ENCODE measurements around the gene LANCL2.

The LANCL2 gene

DNA sequence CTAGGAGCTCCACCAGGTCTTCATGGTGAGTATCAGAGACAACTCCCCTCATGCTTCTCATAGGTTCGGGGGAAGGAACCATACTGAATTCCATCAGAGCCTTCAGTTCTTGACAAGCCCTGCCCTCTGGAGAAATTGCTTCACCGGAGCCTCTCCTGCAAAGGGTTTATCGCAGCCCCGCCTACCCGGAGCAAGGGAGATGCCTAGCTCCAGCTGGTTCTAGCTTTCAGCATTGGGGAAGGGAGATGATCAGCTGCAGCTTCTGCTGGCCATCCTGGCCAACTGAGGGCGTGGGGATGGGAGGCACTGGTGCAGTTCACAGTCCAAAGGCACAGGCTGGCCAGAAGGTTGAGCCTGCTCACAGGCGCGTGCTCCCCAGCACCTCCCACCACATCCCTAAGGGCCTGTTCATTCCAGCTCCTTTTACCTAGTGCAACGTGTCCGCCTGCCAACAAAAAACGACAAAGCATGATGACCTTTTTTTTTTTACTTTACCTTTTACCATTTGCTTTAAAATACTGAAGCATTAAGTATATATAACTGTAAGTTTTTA is 31.2 kb downstream of the LANCL2 start:
- TF ChIP-seq, protein P1, sequence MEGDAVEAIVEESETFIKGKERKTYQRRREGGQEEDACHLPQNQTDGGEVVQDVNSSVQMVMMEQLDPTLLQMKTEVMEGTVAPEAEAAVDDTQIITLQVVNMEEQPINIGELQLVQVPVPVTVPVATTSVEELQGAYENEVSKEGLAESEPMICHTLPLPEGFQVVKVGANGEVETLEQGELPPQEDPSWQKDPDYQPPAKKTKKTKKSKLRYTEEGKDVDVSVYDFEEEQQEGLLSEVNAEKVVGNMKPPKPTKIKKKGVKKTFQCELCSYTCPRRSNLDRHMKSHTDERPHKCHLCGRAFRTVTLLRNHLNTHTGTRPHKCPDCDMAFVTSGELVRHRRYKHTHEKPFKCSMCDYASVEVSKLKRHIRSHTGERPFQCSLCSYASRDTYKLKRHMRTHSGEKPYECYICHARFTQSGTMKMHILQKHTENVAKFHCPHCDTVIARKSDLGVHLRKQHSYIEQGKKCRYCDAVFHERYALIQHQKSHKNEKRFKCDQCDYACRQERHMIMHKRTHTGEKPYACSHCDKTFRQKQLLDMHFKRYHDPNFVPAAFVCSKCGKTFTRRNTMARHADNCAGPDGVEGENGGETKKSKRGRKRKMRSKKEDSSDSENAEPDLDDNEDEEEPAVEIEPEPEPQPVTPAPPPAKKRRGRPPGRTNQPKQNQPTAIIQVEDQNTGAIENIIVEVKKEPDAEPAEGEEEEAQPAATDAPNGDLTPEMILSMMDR (IDR thresholded peaks at IDR 0.05) = no peak

DNA sequence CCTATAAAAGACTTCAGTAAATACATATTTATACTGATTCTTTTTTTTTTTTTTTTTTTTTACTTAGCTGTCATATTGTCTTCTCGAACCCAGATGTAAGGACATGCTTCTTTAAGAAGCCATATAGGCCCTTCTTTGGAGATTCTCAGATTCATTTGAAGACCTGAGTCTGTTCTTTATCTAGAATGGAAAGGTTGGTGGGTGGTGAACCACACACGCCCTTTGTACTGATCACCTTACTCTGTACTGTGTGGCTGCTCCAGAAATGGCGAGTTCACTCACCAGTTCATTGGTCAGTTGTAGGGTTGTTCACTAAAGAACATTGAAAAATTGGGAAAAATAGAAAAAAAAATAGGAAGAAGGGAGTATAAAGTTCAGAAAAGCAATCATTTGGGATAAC is 32.5 kb downstream of the LANCL2 start:
- TF ChIP-seq, protein P1 (IDR thresholded peaks at IDR 0.05) = no peak

DNA sequence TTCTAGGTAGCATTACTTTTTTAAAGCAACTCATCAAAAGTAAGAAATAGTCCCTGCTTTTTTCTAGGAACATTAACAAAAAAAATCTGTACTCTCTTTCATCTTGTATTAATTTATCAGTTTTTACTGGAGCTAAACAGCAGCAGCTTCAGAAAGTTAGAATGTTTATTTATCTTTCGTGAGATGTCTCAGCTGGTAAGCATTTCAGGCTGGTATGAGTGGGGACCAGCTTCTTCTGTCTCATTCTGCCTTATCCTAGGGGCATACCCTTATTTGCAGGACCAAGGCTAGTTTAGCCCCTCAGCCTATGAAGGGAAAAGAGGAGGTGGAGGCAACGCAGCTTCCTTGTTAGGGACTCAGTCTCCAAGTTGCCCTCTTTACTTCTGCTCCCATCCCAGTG is 35.1 kb downstream of the LANCL2 start:
- TF ChIP-seq, protein P1 (IDR thresholded peaks at IDR 0.05) = no peak

DNA sequence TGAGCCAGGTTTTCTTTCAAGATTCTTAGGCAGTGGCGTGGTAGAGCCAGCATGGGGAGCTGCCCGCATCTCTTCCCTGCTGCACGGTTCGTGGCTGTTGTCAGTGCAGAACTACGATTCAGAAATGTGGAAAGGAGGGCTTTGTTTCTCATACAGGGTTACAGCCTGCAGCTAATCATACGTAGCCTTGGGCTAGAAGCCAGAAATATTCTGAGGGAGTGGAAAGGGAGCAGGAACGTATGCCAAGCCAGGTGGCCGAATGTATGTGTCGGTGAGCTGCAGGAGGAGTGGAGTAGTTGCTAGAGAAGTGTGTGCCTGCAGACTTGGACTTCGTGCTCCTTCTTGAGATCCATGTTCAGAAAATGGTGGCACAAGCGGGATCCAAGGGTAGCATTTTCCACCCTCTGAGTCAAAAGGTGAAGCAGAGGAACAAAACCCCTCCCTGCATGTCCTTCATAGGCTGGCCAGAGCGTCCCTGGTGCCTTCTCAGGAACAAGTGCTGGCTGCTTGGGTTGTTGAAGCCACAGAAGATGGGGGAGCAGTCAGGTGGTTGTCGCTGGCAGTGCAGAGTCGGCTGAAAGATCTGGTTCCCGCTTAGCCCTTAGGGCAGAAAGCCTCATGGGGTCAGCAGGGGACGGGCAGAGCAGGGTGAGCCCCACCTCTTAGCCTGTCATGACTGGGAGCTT is 40.9 kb downstream of the LANCL2 start:
- TF ChIP-seq, protein P1 (IDR thresholded peaks at IDR 0.05) = no peak

DNA sequence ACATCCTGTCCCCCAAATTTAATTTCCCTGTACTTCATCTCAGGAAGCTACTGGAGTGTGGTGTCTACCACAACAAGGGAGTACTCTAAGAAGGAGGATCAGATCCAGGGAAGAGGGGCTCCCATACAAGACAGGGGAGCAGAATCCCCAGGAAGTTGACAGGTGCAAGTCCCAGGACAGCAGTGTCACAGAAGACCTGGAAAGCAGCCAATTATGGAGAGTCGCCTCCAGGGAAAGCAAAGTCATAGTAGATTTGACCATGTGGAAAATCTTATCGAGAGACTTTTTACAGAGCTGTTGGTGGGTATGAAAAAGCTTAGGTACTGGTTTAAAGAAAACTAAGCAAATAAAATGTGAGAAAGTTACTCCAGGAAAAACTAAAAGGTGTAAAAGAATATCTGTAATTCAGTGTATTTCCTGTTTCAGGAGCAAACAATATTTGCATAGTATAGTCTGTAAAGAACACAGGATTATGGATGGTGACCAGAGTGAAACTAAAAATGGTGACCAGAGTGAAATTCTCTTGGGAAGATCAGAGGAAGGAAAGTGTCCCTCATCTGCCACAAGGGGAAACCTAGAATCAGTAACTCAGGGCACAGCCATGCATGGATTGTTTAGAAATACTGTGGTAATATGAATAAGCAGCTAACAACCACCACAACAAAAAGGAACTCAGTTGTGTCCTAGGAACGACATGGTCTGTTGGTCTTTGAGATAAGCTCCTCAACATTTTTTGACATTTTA is 44.5 kb downstream of the LANCL2 start:
- TF ChIP-seq, protein P1 (IDR thresholded peaks at IDR 0.05) = no peak

DNA sequence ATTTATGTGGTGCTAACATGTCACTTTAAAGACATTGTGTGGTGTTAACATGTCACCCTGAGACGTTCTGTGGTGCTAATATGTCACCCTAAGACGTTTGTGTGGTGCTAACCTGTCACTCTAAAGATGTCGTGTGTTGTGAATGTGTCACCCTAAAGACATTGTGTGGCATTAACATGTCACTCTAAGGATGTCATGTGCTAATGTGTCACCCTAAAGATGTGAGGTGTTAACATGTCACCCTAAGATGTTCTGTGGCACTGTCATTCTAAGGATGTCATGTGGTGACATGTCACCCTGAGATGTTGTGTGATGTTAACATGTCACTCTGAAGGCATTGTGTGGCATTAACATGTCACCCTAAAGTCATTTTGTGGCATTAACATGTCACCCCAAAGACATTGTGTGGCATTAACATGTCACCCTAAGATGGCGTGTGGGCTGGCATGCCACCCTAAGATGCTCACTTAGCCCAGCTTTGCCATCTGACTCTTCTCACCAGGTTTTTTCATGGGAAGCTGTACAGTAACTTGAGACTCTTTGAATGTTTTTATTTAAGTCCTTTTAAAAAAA is 45.6 kb downstream of the LANCL2 start:
- TF ChIP-seq, protein P1 (IDR thresholded peaks at IDR 0.05) = no peak

DNA sequence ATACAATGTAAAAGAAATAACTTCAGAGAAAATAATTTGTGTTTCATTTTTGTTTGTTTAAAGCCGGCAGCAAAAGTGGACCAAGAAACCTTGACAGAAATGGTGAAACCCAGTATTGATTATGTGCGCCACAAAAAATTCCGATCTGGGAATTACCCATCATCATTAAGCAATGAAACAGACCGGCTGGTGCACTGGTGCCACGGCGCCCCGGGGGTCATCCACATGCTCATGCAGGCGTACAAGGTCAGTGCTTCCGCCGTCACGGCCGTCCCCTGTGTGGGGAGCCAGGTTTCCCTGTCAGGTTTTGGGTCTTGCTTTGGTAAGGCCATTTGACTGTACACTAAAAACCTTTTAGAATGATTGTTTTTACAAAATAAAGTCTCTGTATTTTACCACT is 46.7 kb downstream of the LANCL2 start:
- TF ChIP-seq, protein P1 (IDR thresholded peaks at IDR 0.05) = no peak

Data from LNCAP (cell line).